Lower leg skin (tissue), 3 donors: ENCODE results near the gene CLEC20A.

Source experiments
- CTCF ChIP-seq, 3 donors: fragments of 450-650 bp; IDR thresholded peaks; one replicate each; pipeline ENCODE4 v1.5.1; 2016; ENCODE audit warnings: antibody characterized with exemption in 3 of 3, mild to moderate bottlenecking in 3 of 3, moderate library complexity in 2 of 3
- POLR2A ChIP-seq, 2 donors: fragments of 450-650 bp; IDR thresholded peaks; one replicate each; pipeline ENCODE4 v1.6.1; 2016 to 2017; ENCODE audit warnings: antibody characterized with exemption in 2 of 2, mild to moderate bottlenecking in 1 of 2, moderate library complexity in 1 of 2

- TF ChIP-seq CTCF (IDR thresholded peaks at IDR 0.05): no peak
- TF ChIP-seq POLR2A (IDR thresholded peaks at IDR 0.05): no peak
Observed at GRCh38 chr1:178450871-178451270, 45.9 kb downstream of the CLEC20A start.
